HG03139 (cell line): Measurements from ENCODE around the gene KRT78.
"Not testable (repeated sequence)": the region's sequence is repeated elsewhere in the genome, so short reads cannot be mapped to it uniquely, and the experiment has no call there.

Source experiments
- ATAC-seq: cut with Tn5 transposase; IDR thresholded peaks from one replicate; pipeline ENCODE4 v1.9.1; 2021; ENCODE audit not compliant: unreplicated experiment

Gene KRT78, protein sequence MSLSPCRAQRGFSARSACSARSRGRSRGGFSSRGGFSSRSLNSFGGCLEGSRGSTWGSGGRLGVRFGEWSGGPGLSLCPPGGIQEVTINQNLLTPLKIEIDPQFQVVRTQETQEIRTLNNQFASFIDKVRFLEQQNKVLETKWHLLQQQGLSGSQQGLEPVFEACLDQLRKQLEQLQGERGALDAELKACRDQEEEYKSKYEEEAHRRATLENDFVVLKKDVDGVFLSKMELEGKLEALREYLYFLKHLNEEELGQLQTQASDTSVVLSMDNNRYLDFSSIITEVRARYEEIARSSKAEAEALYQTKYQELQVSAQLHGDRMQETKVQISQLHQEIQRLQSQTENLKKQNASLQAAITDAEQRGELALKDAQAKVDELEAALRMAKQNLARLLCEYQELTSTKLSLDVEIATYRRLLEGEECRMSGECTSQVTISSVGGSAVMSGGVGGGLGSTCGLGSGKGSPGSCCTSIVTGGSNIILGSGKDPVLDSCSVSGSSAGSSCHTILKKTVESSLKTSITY

DNA sequence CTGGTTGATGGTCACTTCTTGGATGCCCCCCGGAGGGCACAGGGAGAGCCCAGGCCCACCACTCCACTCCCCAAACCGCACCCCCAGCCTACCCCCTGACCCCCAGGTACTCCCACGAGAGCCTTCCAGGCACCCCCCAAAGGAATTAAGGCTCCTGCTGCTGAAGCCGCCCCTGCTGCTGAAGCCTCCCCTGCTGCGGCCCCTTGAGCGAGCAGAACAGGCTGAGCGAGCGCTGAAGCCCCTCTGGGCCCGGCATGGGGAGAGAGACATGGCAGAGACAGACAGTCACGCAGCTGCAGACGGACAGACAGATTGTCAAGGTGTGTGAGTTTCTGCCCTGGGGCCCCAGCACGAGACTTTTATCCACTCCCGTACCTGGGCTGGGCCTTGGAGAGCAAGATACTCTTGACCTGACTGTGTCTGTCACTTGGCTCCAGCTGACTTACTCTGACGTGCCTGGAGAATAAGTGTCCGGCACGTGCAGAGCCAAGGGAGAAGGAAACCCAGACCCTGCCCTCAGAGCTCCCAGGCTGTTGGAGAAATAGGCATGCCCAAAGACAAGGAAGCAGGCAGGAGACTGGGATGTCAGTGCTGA, at the start of gene KRT78:
Gene KRT78 (minus strand): TSS at position 334 of the 595 bp plus-strand sequence. CDS start 64 bp downstream, at position 270.
- ATAC-seq = no peak

DNA sequence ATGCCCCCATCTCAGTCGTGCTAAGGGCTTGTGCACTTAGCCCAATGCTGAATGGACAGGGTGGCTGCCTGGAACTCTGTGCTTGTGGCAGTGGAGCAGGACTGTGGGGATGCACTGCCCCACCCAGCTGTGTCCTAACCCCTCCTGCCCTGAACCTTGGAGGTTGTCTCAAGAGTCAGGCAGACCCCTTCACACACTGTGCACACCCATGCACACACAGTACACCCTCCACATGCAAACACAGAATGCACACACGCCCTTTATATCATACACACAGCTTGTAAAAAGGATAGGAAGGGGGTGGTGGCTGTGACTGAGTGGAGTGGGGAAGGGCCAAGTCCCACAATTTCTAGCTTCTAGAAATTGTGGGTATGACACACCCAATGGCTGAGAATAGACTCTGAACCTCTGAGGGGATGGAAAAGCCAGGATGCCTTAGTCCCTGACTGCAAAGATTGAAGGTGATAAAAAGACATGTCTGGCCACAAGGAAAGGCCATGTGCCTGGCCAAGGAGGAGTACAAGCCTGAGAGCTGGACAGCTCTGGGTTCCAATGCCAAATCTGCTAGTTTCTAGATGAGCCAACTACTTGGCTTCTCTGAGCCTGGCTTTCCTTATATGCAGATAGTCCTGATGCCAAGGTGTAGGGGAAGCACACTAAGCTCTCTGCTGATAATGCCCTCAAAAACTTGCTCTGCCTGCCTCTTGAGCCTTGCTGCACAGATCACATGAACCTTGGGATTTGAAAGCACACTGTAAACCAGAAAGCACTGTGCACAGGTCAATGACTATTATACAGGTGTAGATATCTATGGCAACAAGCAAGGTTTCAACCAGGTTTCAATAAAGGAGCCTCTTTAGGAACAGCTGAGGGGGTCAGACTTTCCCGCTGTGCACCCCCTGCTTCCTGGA, 47.7 kb upstream of the KRT78 start:
- ATAC-seq = no peak

DNA sequence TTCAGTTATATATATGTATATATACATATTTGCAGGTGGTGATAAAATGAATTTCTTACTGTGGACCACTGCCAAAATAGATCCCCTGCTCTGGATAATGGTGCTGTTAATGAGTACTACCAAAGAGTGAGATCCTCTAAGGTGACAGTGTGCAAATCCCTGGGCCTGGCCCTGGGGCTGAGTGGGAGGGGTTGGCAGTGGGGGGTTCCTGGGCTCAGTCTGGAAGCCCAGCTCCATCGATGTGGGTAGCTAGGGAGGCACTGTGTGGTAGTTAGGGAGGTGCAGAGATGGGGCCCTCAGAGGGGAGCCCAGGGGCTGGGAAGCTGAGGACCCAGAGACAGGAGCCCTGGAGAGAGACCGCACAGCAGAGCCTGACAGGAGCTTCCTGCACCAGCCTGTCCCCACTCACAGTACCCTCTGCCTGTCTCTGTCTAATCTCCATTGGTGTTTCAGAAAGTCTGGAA, 47.0 kb upstream of the KRT78 start:
- no peak for ATAC-seq

DNA sequence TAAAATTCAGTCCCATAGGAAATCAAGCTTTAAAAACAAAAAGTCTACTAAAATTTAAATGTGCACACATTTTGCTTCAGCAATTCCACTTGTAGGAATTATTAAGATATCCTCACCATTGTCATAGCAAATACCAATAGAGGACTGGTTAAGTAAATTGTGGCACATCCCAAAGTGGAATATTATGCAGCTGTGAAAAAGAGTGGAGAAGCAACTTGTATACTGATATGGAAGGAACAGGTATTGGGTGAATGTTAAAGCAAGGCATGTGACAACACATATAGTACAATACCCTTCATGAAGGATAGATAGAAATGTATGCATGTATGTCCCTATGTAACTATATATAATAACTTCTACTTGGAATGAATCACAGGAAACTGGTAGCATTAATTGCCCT, 44.2 kb upstream of the KRT78 start:
- no peak for ATAC-seq

DNA sequence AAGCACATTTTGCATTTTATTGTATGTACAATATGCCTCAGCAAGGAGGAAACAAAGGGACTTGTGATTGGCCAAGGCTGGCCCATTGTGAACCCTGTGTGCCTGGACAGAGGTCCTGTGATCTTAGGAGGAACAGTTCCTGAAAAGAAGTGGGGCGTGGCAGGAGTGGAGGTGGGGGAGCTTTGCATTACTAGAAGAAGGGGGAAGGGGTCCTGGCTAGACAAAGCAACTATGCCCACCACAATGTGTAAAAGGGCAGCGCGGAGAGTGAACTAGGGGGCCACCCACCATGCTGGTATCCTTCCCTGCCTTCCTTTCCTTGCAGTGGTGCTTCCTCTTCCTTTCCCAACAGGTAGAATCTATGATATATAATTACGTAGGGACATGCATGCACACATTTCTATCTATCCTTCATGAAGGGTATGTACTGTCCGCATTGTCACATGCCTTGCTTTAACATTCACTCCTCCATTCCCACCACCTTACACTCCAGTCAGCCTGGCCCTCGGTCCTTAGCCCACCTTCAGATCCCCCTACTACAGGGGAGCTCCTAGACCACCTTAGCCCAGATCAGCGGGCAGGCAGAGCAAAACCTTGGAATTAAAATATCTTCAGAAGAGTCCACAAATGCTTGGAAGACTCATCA, 43.5 kb upstream of the KRT78 start:
- ATAC-seq = no peak

DNA sequence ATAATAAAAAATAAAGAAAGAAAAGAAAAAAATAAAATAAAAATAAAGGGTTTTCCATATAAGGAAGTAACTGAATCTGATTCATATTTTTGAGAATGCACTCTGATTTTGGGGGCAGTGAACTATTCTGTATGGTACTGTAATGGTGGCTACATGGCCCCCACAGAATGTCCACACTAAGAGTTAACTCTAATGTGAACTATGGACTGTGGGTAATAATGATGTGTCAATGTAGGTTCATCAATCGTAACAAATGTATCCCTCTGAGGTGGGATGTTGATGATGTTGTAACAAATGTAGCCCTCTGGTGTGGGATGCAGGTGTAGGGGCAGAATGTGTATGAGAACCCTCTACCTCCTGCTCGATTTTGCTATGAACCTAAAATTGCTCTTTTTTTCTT, 42.2 kb upstream of the KRT78 start:
- ATAC-seq = no peak

DNA sequence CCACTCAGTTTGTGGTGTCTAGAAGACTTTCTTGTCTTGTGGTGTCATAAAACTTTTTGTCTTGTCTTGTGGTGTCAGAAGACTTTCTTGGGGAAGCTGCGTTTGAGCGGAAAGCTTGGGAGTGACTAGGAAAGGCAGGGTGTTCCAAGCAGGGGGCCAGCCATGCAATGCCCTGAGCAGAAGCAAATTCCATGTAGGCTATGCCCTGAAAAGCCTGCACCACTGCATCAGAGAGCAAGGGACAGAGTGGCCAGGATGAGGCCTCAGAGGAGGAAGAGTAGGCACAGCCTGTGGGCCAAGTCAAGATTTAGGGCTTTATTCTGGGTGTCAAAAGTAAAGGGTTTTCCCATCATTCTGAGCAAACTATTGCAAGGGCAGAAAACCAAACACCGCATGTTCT, 41.6 kb upstream of the KRT78 start:
- ATAC-seq = no peak

DNA sequence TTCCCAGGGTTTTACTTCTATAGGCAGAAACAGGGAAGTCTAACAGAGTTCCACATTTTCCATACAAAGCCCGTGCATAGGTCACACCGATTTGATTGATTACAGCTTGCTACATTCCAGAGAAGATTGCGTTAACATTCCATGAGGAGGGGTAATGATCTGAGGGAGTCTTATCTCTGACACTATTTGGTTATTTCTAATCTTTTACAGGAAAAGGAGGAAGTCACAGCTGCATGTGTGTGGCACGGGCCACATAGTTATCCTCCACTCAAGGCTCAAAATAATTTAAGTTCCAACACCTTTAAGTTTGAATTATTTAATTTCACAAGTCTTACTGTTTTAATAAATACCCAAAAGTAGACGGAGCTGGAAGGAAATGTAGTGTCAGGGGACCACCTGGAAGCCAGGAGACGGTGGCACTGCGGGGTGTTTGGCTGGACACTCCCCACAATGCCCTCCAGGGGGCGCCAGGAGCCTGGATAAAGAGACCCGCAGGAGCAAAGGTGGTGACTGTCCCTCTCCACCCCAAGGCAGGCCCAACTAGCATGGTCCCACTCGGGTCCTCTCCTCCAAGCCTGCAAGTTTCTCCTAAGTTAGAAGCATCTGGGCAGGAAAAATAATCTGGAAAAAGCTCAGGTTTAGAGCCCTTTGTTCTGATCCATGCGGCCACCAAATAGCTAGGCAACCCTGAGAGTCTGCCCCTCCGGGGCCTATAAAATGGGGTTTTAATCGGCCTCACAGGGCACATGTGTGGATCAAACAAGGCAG, 35.9 kb upstream of the KRT78 start:
- ATAC-seq = no peak

DNA sequence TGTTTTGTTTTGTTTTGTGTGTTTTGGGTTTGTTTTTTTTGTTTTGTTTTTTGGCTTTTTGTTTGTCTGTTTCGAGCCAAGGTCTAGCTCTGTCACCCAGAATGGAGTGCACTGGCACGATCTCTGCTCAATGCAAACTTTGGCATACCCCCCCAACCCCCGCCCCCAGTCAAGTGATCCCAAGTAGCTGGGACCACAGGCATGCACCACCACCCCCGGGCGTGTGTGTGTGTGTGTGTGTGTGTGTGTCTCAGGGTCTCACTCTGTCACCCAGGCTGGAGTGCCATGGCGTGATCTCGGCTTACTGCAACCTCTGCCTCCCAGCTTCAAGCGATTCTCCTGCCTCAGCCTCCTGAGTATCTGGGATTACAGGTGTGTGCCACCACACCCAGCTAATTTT, 31.7 kb upstream of the KRT78 start:
- ATAC-seq = not testable (repeated sequence)

DNA sequence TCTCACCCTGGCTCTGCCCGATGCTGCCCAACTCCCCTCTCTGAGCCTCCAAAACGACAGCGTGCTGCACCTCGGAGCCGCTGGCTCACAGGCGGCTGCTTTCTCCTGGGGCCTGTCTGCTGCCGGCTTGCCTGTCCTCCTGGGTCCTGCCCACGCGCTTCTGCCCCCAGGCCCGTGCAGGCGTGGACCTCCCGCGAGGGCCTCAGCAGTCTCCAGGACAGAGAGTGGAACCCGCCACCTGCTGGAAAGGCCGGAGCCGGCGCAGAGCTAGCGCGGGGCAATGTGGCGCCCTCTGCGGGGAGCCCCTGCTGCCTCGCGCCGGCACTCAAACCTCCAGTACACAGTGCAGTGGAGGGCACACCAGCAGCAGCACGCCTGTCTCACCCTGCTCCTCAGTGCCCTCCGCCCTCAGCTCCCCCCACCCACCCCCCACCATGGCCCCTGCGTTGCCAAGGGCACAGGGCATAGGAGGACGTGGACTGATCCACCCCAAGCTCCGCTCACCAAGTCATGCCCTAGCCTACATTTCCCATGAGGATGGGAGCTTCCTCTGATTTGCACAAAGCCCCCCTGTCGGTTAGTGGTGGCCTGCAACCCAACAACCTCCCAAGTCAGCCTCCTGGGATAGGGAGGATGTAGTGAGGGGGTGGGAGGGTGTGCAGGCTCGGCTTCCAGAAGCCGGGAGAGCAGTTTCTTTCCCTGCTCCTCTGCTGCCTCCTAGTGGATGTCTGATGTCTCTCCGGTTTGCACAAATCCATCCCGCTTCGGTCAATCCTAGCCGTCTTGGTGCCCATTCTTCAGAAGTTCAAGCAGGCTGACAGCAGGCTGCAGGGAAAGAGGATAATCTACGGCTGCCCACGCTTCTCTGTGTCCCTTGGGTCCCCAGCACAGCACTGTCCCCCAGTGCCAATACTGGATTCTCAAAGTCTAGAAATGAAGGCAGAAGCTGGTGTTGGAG, 30.9 kb upstream of the KRT78 start:
- ATAC-seq = no peak

DNA sequence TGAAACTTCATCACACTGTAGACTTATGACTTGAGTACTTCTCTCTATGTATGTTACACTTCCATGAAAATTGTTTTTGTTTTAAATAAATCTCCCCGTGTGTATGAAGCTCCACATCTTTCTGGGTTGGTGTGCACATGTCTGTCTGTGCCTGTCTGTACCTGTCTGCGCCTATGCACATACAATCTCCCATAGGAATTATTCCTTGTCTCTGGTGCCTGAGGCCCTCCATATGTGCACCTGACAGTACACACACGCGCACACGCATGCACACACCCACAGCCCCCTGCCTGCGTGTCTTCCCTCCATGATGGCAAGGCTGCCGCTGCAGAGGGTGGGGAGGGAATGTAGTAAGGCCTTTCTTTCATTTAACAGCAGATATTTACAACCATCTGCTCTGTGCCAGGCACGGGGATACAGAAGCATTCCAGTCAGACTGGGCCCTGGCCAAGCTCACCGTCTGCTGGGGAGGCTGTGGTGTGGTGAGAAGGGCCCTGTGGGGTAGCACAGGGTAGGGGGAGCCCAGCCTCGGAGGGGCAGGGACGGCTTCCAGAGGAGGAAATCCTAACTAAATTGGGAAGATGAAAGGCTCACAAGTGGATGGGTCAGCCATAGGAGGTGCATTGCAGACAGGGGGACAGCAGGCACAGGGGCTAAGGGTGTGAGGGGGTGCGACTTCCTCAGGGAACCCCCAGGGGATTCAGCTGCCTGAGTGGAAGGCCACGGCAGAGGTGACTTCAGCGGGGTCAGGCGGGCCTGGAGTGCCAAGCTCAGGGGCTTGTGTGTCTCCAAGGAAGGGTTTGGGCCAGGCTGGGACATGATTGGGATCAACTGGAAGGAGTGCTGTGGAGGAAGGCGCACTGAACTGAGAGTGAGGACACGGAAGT, 30.0 kb upstream of the KRT78 start:
- ATAC-seq = no peak

DNA sequence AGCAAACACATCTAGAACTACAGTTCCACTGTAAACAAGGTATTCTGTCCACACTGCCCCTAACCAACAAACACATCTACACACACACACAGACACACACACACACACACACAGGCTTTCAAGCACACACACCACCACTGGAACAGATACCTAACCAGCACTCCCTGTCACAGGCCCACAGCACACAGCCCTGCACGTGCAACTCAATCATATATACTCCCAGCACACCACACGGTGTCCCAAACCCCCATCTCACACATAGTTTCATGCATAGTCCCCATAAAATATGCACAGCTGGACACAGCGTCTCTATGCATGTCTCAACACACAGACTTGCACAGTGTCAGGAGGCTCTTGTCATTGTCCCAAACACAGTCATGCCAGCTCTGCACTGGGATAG, 28.4 kb upstream of the KRT78 start:
- ATAC-seq = no peak

DNA sequence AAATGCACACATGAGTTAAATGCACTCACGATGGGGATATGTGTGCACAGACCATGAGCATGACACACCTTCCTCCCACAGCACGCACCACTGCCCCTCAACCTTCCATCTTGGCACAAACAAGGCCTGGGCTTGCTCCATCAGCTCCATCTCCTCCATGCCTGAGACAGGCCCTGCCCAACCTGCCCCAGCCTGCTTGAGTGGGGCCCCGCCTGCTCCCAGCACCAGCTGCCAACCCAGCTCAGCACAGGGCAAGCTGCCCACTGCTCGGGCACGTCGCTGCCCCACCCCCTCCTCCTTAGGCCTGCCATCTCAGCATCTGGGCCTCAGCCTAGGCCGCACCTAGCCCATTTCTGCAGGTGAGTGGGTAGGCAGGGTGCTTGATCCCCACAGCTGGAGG, 27.6 kb upstream of the KRT78 start:
- no peak for ATAC-seq

DNA sequence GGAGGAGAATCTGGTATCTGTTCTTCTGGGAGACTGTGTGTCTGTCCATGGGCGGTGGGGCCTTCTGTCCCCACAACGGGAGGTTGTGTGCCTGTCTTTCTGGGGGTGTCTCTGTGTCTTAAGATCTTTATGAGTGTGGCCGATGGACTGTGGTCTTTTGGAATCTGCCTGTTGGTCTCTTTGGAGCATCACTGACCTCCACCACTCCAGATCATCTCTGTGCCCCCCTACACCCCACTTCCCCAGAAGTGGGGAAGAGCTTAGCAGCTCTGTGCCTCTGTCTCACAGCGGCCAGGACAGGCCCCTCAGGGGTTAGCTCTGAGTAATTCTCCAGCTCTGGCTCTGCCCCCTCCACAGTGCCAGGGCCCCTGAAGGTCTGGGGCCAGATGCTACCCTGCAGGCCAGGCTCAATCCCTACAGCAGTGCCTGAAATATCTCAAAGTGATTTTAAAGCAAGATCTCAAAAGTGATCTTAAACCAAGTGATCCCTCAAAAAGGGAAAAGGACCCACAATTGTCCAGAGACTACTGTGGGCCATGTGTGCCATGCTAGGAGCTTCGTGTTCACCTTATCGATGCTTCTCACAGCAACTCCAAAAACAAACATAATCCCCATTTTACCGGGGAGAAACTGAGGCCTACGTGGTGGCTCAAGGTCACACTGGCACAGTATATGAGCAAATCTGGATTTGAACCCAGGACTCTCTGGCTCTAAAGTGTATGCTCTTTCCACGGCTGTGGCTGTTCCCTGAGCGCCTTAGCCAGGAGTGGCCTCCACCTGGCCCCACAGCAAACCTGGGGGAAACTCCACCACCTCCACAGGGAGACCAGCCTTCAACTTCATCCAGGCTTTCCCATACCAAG, 26.0 kb upstream of the KRT78 start:
- no peak for ATAC-seq

DNA sequence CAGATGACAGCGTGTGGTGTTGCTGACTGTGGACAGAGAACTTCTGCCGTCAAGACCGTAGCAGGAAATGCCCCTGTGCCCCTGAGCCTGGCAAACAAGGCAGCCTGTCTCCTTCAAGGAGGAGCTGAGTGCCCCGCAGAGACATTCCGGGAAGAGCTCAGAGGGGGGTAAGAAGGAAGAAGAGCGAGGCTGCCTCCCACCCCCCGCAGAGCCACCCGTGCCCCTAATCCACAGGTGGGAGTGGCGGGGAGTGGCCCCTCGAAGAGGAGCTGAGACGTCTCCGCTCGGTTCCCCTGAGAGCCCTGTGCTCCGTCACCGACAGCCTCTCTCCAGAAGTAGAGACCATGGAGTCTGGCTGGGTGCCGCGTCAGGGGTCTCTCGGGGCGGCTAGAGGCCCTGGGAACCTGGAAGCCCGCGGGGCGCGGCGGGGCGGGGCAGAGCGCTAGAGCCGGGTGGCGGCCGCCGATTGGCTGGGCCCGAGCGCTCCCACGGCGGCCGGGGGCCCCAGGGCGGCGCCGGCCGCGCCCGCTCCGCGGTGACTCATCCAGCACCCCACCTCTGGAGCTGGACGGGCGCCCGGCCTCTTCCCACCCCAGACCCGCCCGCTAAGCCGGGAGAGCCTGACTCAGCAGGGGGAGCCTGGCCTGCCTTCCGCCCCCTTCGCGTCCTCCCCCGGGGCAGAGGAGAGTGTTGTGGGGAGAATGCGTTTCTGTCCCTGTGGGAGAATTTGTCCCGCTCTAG, 25.2 kb upstream of the KRT78 start:
- no peak for ATAC-seq

DNA sequence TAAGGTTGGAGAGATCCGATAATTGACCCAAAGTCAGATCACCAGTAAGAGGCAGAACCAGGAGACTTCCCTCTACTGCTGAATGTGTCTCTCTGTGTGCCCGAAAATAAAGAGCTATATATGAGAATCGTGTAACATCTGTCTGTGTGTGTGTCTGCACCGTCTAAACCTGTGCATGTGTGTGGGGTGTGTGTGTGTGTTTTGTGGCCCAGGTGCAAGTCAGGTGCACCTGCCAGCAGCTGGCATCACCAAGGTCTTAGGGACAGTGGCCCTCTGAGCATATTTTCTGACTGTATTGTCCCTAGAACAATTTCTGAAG, 24.7 kb upstream of the KRT78 start:
- no peak for ATAC-seq
